Loucy (cell line): Measurements from ENCODE around the gene NCOA1.
A peak's percentile ranks its signal among the peaks of the same experiment; 100 is the strongest.

Source experiments
- H2AFZ ChIP-seq: fragments of 200-600 bp; sonication (generic); 2 replicates; pipeline ENCODE4 v1.6.0; 2016; ENCODE audit warnings: antibody characterized with exemption, mild to moderate bottlenecking, low read length, moderate library complexity
- H3F3A ChIP-seq: fragments of 200-600 bp; 2 replicates; pipeline ENCODE4 v1.6.0; 2016; ENCODE audit warnings: antibody characterized with exemption, low read depth, mild to moderate bottlenecking
- H3K27me3 ChIP-seq: fragments of 200-600 bp; sonication (generic); 2 replicates; pipeline ENCODE4 v1.6.1; 2014; ENCODE audit warnings: low read length, mild to moderate bottlenecking; ENCODE audit not compliant: insufficient read depth, poor library complexity, severe bottlenecking
- H3K36me3 ChIP-seq: fragments of 200-600 bp; sonication (generic); 2 replicates; pipeline ENCODE4 v1.6.1; 2016; ENCODE audit warnings: low read length; ENCODE audit not compliant: insufficient read depth
- H3K4me1 ChIP-seq: fragments of 200-600 bp; sonication (generic); 2 replicates; pipeline ENCODE4 v1.5.1; 2014; ENCODE audit warnings: low read length, mild to moderate bottlenecking; ENCODE audit not compliant: insufficient read depth, poor library complexity, severe bottlenecking
- H3K4me2 ChIP-seq: fragments of 200-600 bp; sonication (generic); 2 replicates; pipeline ENCODE4 v1.6.0; 2014; ENCODE audit warnings: antibody characterized with exemption, low read length, low read depth, mild to moderate bottlenecking; ENCODE audit not compliant: poor library complexity, severe bottlenecking
- H3K4me3 ChIP-seq: fragments of 200-600 bp; sonication (generic); 2 replicates; pipeline ENCODE4 v1.5.1; 2014; ENCODE audit warnings: low read length, mild to moderate bottlenecking, mixed read lengths; ENCODE audit not compliant: poor library complexity, severe bottlenecking
- H3K79me2 ChIP-seq: fragments of 200-600 bp; sonication (generic); 2 replicates; pipeline ENCODE4 v1.6.1; 2014; ENCODE audit warnings: low read length; ENCODE audit not compliant: insufficient read depth
- H3K9ac ChIP-seq: fragments of 200-600 bp; sonication (generic); 2 replicates; pipeline ENCODE4 v1.6.0; 2014; ENCODE audit warnings: mild to moderate bottlenecking, low read depth, low read length, moderate library complexity; ENCODE audit not compliant: poor library complexity, severe bottlenecking
- H3K9me2 ChIP-seq: fragments of 200-600 bp; sonication (generic); replicated peaks from 2 replicates; pipeline ENCODE4 v1.6.1; 2016; ENCODE audit warnings: low read depth, low read length, mixed read lengths
- H3K9me3 ChIP-seq: fragments of 200-600 bp; sonication (generic); 2 replicates; pipeline ENCODE4 v1.6.1; 2014; ENCODE audit warnings: mild to moderate bottlenecking, antibody characterized with exemption, low read length, low read depth; ENCODE audit not compliant: insufficient read depth
- H4K20me1 ChIP-seq: fragments of 200-600 bp; sonication (generic); 2 replicates; pipeline ENCODE4 v1.6.0; 2014; ENCODE audit warnings: antibody characterized with exemption, low read length, mild to moderate bottlenecking; ENCODE audit not compliant: insufficient read depth, poor library complexity, severe bottlenecking
- CTCF ChIP-seq: fragments of 200-600 bp; sonication (generic); conservative IDR thresholded peaks from 2 replicates; pipeline ENCODE4 v1.5.1; 2014; ENCODE audit warnings: mild to moderate bottlenecking, antibody characterized with exemption, low read length
- EZH2phosphoT487 ChIP-seq: fragments of 200-600 bp; IDR thresholded peaks from 2 replicates; pipeline ENCODE4 v1.6.1; 2018; ENCODE audit warnings: antibody characterized with exemption, mild to moderate bottlenecking, moderate library complexity, borderline replicate concordance

Gene NCOA1

GRCh38 chr2:24497685-24498084 lies 6.6 kb downstream of the NCOA1 start:
- peaks cover 35% of the 10 kb centered on the region for H4K20me1 ChIP-seq
- H3K9ac ChIP-seq: no peak overlapping the region
- H3F3A ChIP-seq: 0 out of 2 replicates have a peak, but pooled peaks cover 8% of the 10 kb centered on the region
- no peak overlapping the region for H2AFZ ChIP-seq
- no peaks in the 10 kb centered on the region for H3K9me2 ChIP-seq
- peaks cover 98% of the 10 kb centered on the region for H3K79me2 ChIP-seq
- peaks cover 60% of the 10 kb centered on the region for H3K4me1 ChIP-seq
- TF ChIP-seq EZH2phosphoT487: no peak
- no peak for TF ChIP-seq CTCF
- no peaks in the 10 kb centered on the region for H3K27me3 ChIP-seq
- no peaks in the 10 kb centered on the region for H3K36me3 ChIP-seq
- peak overlapping the region; percentile 89 for H3K4me2 ChIP-seq
- no peaks in the 10 kb centered on the region for H3K9me3 ChIP-seq
- H3K4me3 ChIP-seq: no peak overlapping the region

GRCh38 chr2:24498121-24498520 lies 7.1 kb downstream of the NCOA1 start:
- Histone ChIP-seq H3K9me2 (no peaks in the 10 kb centered on the region), H3K79me2 (peaks cover 98% of the 10 kb centered on the region), H3K4me3 (no peak overlapping the region)

GRCh38 chr2:24501813-24502212 lies 10.8 kb downstream of the NCOA1 start:
- Histone ChIP-seq H3K9me3 (no peaks in the 10 kb centered on the region), H3K4me1 (peaks cover 22% of the 10 kb centered on the region), H3K27me3 (no peaks in the 10 kb centered on the region), H2AFZ (no peak overlapping the region), H4K20me1 (peaks cover 25% of the 10 kb centered on the region), H3K9ac (no peak overlapping the region), H3K4me3 (no peak overlapping the region), H3K79me2 (peaks cover 94% of the 10 kb centered on the region), H3F3A (0 out of 2 replicates have a peak, but pooled peaks cover 3% of the 10 kb centered on the region), H3K36me3 (no peaks in the 10 kb centered on the region), H3K4me2 (no peak overlapping the region), H3K9me2 (no peaks in the 10 kb centered on the region)
- TF ChIP-seq EZH2phosphoT487 (no peak), CTCF (no peak)

More at GRCh38 chr2:24498121-24498520, 7.1 kb downstream of the NCOA1 start:
- Histone ChIP-seq H4K20me1 (peaks cover 37% of the 10 kb centered on the region), H2AFZ (no peak overlapping the region), H3F3A (0 out of 2 replicates have a peak, but pooled peaks cover 8% of the 10 kb centered on the region), H3K9ac (no peak overlapping the region), H3K27me3 (no peaks in the 10 kb centered on the region), H3K36me3 (no peaks in the 10 kb centered on the region), H3K4me1 (peaks cover 56% of the 10 kb centered on the region), H3K9me3 (no peaks in the 10 kb centered on the region), H3K4me2 (peak overlapping the region; percentile 89)
- TF ChIP-seq EZH2phosphoT487: no peak

GRCh38 chr2:24505534-24506275 lies 14.7 kb downstream of the NCOA1 start:
- Histone ChIP-seq H4K20me1 (peaks cover 14% of the 10 kb centered on the region), H3K79me2 (peaks cover 88% of the 10 kb centered on the region), H3F3A (no peaks in the 10 kb centered on the region), H3K4me1 (peaks cover 11% of the 10 kb centered on the region), H3K36me3 (no peaks in the 10 kb centered on the region), H2AFZ (no peak overlapping the region), H3K27me3 (no peaks in the 10 kb centered on the region), H3K4me2 (no peak overlapping the region), H3K9ac (no peak overlapping the region), H3K9me3 (no peaks in the 10 kb centered on the region), H3K9me2 (no peaks in the 10 kb centered on the region), H3K4me3 (no peak overlapping the region)
- no peak for TF ChIP-seq CTCF
- TF ChIP-seq EZH2phosphoT487: no peak
